HG03460 (cell line): Measurements from ENCODE around the gene SLC9A7.

Source experiments
- ATAC-seq: cut with Tn5 transposase; IDR thresholded peaks from one replicate; pipeline ENCODE4 v1.9.1; 2021; ENCODE audit not compliant: unreplicated experiment

Gene SLC9A7

GRCh38 chrX:46575586-46575985 lies 183.3 kb downstream of the SLC9A7 start:
- no peak for ATAC-seq

GRCh38 chrX:46574774-46575381 lies 184.0 kb downstream of the SLC9A7 start:
- ATAC-seq: no peak

- ATAC-seq: peak; percentile 22
Measured at GRCh38 chrX:46573892-46574773, 184.8 kb downstream of the SLC9A7 start.

- ATAC-seq: peak; percentile 38
Measured at GRCh38 chrX:46573331-46573891, 185.5 kb downstream of the SLC9A7 start, which contains the start of gene CHST7. Gene CHST7, plus strand, starts transcription at chrX:46573765. Its CDS starts 167 bp downstream, at chrX:46573932.

GRCh38 chrX:46572340-46572936 lies 186.5 kb downstream of the SLC9A7 start:
- ATAC-seq: peak; percentile 42

GRCh38 chrX:46571423-46572339 lies 187.2 kb downstream of the SLC9A7 start:
- ATAC-seq: no peak

GRCh38 chrX:46569621-46570020 lies 189.3 kb downstream of the SLC9A7 start:
- no peak for ATAC-seq

GRCh38 chrX:46567388-46567787 lies 191.5 kb downstream of the SLC9A7 start:
- ATAC-seq: no peak

GRCh38 chrX:46561824-46562657 lies 196.9 kb downstream of the SLC9A7 start:
- ATAC-seq: peak; percentile 97

GRCh38 chrX:46559062-46559461 lies 199.9 kb downstream of the SLC9A7 start:
- ATAC-seq: no peak

GRCh38 chrX:46554942-46555341 lies 204.0 kb downstream of the SLC9A7 start:
- ATAC-seq: no peak

- no peak for ATAC-seq
Measured at GRCh38 chrX:46553935-46554334, 205.0 kb downstream of the SLC9A7 start.

- no peak for ATAC-seq
Measured at GRCh38 chrX:46551494-46552128, 207.3 kb downstream of the SLC9A7 start.

GRCh38 chrX:46549914-46550313 lies 209.0 kb downstream of the SLC9A7 start:
- ATAC-seq: no peak
